Measurements from ENCODE around the gene CHRM4.

DNA sequence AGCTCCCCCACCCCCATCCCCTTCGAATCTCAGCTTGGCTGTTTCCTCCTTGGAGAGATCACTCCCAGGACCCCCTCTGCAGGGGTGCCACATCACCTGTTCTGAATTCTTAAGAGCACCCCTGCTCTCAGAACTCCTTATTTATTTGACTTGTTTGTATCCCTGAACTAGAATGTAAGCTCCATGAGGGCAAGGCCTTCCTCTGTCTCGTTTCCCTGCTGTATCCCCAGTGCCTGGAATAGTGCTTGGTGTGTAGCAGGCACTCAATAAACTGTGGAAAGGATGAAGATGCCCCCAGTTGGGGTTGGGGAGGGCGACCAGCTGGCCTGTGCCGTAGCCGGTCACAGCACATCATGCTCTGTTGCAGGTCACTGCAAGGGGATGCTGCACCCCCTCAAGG, 13.7 kb downstream of the CHRM4 start:
- no peak for TF ChIP-seq TAF1 (IDR thresholded peaks at IDR 0.05; ENCODE audit: low read depth, low read length)
- TF ChIP-seq POLR2AphosphoS5 (IDR thresholded peaks at IDR 0.05; ENCODE audit: low read depth, low read length), result no peak

Data from GM12891 (cell line).